Mesothelial cell of epicardium (in vitro differentiated cells): ENCODE data around the gene MPV17. TPM values are rescaled to one million over a fixed set of nuclear protein-coding genes. Genes with fewer than 3 reads are reported as not detected.
A peak's percentile ranks its signal among the peaks of the same experiment; 100 is the strongest.

Experiments used
- DNase-seq, 2 experiments: peaks; one replicate each; pipeline ENCODE4 v3.0.0; 2021; ENCODE audit warnings: low spot score in 2 of 2; ENCODE audit not compliant: unreplicated experiment in 2 of 2
- H3K27ac Mint-ChIP-seq: 2 replicates; pipeline ENCODE4 v1.8.0; 2021; ENCODE audit warnings: mixed read lengths
- H3K27me3 Mint-ChIP-seq: 2 replicates; pipeline ENCODE4 v1.8.0; 2021; ENCODE audit warnings: low read depth, mixed read lengths
- H3K36me3 Mint-ChIP-seq: 2 replicates; pipeline ENCODE4 v1.8.0; 2021; ENCODE audit warnings: mixed read lengths
- H3K4me1 Mint-ChIP-seq: 2 replicates; pipeline ENCODE4 v1.8.0; 2021; ENCODE audit warnings: mixed read lengths
- H3K4me3 Mint-ChIP-seq: 2 replicates; pipeline ENCODE4 v1.8.0; 2021; ENCODE audit warnings: mild to moderate bottlenecking, moderate library complexity, mixed read lengths
- H3K9me3 Mint-ChIP-seq: 2 replicates; pipeline ENCODE4 v1.8.0; 2021; ENCODE audit warnings: mixed read lengths
- CTCF ChIP-seq: fragments of 200-600 bp; sonication (generic); IDR thresholded peaks from one replicate; pipeline ENCODE4 v1.5.0; 2021; ENCODE audit warnings: antibody characterized with exemption; ENCODE audit not compliant: unreplicated experiment
- total RNA-seq: library from RNA; stranded (reverse); gene quantifications from 3 replicates; pipeline ENCODE4 v1.2.1, GENCODE V29; 2021

Gene MPV17
- total RNA-seq, 1 donor from 2014 or later: 70.0 TPM

- DNase-seq: no peak
- Mint-ChIP-seq H3K4me3 (no peak overlapping the region), H3K27me3 (peaks cover 42% of the 10 kb centered on the region), H3K27ac (no peak overlapping the region), H3K9me3 (no peaks in the 10 kb centered on the region), H3K4me1 (no peaks in the 10 kb centered on the region), H3K36me3 (peaks cover 20% of the 10 kb centered on the region)
- no peak for TF ChIP-seq CTCF
Measured at GRCh38 chr2:27309651-27310050, 13.2 kb downstream of the MPV17 start.

GRCh38 chr2:27308359-27308881, 14.5 kb downstream of the MPV17 start, which contains the start of gene UCN:
Gene UCN, minus strand, starts transcription at chr2:27308445. Its CDS starts 550 bp downstream, at chr2:27307895.
- Mint-ChIP-seq H3K27ac (no peak within 1 kb of the TSS), H3K4me1 (no peaks in the 10 kb centered on the region), H3K36me3 (peaks cover 20% of the 10 kb centered on the region), H3K4me3 (no peak within 1 kb of the TSS), H3K9me3 (no peaks in the 10 kb centered on the region), H3K27me3 (peaks cover 47% of the 10 kb centered on the region)
- DNase-seq: peak; percentile 49 to 57
- TF ChIP-seq CTCF: no peak

GRCh38 chr2:27307545-27308358, 15.1 kb downstream of the MPV17 start:
- no peaks in the 10 kb centered on the region for H3K4me1 Mint-ChIP-seq
- H3K9me3 Mint-ChIP-seq: no peaks in the 10 kb centered on the region
- H3K27ac Mint-ChIP-seq: no peak overlapping the region
- no peak for DNase-seq
- H3K27me3 Mint-ChIP-seq: peaks cover 47% of the 10 kb centered on the region
- peaks cover 20% of the 10 kb centered on the region for H3K36me3 Mint-ChIP-seq
- no peak for TF ChIP-seq CTCF
- H3K4me3 Mint-ChIP-seq: no peak overlapping the region

- TF ChIP-seq CTCF: no peak
- Mint-ChIP-seq H3K4me1 (no peaks in the 10 kb centered on the region), H3K9me3 (no peaks in the 10 kb centered on the region), H3K27ac (no peak overlapping the region), H3K4me3 (no peak overlapping the region), H3K36me3 (peaks cover 20% of the 10 kb centered on the region), H3K27me3 (peaks cover 47% of the 10 kb centered on the region)
- DNase-seq: no peak
Measured at GRCh38 chr2:27307287-27307544, 15.7 kb downstream of the MPV17 start.

- Mint-ChIP-seq H3K27ac (no peak overlapping the region), H3K36me3 (peaks cover 17% of the 10 kb centered on the region), H3K9me3 (no peaks in the 10 kb centered on the region), H3K4me1 (no peaks in the 10 kb centered on the region), H3K4me3 (no peak overlapping the region), H3K27me3 (peaks cover 47% of the 10 kb centered on the region)
- DNase-seq: no peak
- no peak for TF ChIP-seq CTCF
Measured at GRCh38 chr2:27306573-27307286, 16.2 kb downstream of the MPV17 start.
